Measurements from ENCODE around the gene PAX5. TPM values are rescaled to one million over a fixed set of nuclear protein-coding genes. Genes with fewer than 3 reads are reported as not detected.

Gene PAX5
- total RNA-seq, 4 donors from 2014 or later = 0.55 TPM; not detected in 3

DNA sequence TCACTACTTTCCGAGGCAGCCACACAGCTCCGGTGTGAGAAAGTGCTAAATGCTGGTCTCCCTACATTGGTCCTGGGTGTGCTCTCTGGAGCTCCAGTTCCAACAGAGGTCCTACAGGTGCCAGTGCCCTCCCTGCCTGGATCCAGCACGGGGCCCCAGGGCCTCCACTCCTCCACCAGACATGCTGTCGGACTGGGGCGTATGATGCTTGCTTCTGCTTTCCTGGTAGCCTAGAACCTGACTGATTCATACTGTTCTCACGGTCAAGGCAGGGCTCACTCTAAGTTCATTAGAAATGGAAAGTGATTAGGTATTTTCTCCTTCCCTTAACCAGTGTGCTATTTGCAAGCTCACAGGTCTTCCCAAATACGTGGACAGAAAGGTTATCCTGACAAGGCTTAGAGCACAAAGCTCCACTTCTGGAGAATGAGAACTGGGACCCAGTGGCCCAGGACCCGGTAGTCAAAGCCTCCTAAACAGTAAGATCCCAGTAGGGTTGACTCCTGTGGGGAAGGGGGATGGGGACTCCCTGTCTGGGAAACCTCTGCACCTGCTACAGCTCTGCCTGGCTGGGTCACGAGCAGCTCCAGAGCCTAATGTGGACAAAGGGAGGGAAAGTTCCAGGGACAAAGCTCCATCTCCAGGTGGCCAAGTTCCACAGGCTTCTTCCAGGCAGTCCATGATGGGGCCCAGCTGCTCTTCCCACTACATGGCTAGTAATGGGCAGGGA is 98.1 kb downstream of the PAX5 start:
- intact Hi-C loops (cut with DNase I; ENCODE audit: low total_unique reads) = no loop called here
- TF ChIP-seq POLR2A (IDR thresholded peaks at IDR 0.05) = no peak
- no peak for TF ChIP-seq CTCF (IDR thresholded peaks at IDR 0.05)
- H3K27ac ChIP-seq = no peak overlapping the region
- no peak overlapping the region for H3K4me3 ChIP-seq
- no peaks in the 10 kb centered on the region for H3K36me3 ChIP-seq
- no peak for DNase-seq
- no peaks in the 10 kb centered on the region for H3K9me3 ChIP-seq
- H3K4me1 ChIP-seq = no peaks in the 10 kb centered on the region
- H3K27me3 ChIP-seq = no peaks in the 10 kb centered on the region

GRCh38 chr9:36935332-36935731 is 98.7 kb downstream of the PAX5 start:
- TF ChIP-seq CTCF (IDR thresholded peaks at IDR 0.05) (no peak), POLR2A (IDR thresholded peaks at IDR 0.05) (no peak)
- no peaks in the 10 kb centered on the region for H3K27me3 ChIP-seq
- H3K4me3 ChIP-seq = no peak overlapping the region
- H3K4me1 ChIP-seq = no peaks in the 10 kb centered on the region
- no peak for DNase-seq
- H3K9me3 ChIP-seq = no peaks in the 10 kb centered on the region
- H3K27ac ChIP-seq = no peak overlapping the region
- H3K36me3 ChIP-seq = no peaks in the 10 kb centered on the region
- intact Hi-C loops (cut with DNase I; ENCODE audit: low total_unique reads) = no loop called here

DNA sequence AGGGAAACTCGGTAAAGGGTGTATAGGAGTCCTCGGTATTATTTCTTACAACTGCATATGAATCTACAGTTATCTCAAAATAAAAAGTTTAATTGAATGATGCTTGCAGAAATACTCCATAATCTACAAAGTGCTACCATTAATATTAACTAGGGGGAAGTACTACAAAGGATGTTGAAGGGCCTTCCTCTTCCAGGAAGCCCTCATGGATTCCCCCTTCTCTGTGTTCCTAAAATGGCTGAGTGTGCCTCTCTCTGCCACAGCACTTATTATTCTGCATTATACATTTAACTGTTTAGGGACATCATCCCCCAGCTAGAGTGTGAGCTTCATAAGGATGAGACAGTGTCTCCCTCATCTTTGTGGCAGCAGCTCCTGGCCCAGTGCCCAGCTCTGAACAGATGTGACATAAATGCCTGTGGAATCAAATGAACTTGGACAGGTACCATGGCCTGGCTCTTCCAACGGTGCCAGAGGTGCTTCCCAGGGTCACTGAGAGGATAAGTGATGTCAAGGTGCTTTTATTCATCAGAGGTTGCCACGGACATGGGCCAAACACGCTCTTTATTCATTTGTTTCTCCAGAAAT is 99.5 kb downstream of the PAX5 start:
- H3K4me3 ChIP-seq = no peak overlapping the region
- intact Hi-C loops (cut with DNase I; ENCODE audit: low total_unique reads) = no loop called here
- TF ChIP-seq CTCF (IDR thresholded peaks at IDR 0.05) = no peak
- no peak for TF ChIP-seq POLR2A (IDR thresholded peaks at IDR 0.05)
- no peaks in the 10 kb centered on the region for H3K9me3 ChIP-seq
- DNase-seq = no peak
- H3K4me1 ChIP-seq = no peaks in the 10 kb centered on the region
- H3K27me3 ChIP-seq = no peaks in the 10 kb centered on the region
- no peak overlapping the region for H3K27ac ChIP-seq
- H3K36me3 ChIP-seq = no peaks in the 10 kb centered on the region

- H3K4me3 ChIP-seq = no peak overlapping the region
- no peaks in the 10 kb centered on the region for H3K27me3 ChIP-seq
- no peaks in the 10 kb centered on the region for H3K9me3 ChIP-seq
- TF ChIP-seq CTCF (IDR thresholded peaks at IDR 0.05) (no peak), POLR2A (IDR thresholded peaks at IDR 0.05) (no peak)
- DNase-seq = no peak
- no peak overlapping the region for H3K27ac ChIP-seq
- no peaks in the 10 kb centered on the region for H3K36me3 ChIP-seq
- H3K4me1 ChIP-seq = no peaks in the 10 kb centered on the region
- intact Hi-C loops (cut with DNase I; ENCODE audit: low total_unique reads) = no loop called here
These were observed 100.3 kb downstream of the PAX5 start for GRCh38 chr9:36933676-36934215.

DNA sequence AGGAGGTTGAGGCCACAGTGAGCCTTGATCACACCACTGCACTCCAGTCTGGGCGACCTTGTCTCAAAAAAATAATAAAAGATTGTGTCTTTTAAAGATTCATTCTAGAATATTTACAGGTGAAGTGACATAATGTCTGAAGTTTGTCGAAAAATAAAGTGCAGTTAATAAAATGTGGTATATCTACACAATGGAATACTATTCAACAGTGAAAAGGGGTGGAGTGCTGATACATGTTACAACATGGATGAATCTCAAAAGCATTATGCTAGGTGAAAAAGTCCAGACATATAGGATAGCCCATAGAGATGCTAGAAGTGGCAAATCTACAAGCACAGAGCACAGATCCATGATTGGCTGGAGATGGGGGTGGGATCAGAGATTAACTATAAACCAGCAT is 101.9 kb downstream of the PAX5 start:
- Histone ChIP-seq H3K36me3 (no peaks in the 10 kb centered on the region), H3K27me3 (no peaks in the 10 kb centered on the region), H3K9me3 (no peaks in the 10 kb centered on the region), H3K4me3 (no peak overlapping the region), H3K27ac (no peak overlapping the region), H3K4me1 (no peaks in the 10 kb centered on the region)
- intact Hi-C loops (cut with DNase I; ENCODE audit: low total_unique reads) = no loop called here
- TF ChIP-seq CTCF (IDR thresholded peaks at IDR 0.05) (no peak), POLR2A (IDR thresholded peaks at IDR 0.05) (no peak)
- no peak for DNase-seq

All from uterus (tissue), 4 donors.